Memory B cell (primary cell): Measurements from ENCODE around the gene CACNA1C.
"Not testable (repeated sequence)": the region's sequence is repeated elsewhere in the genome, so short reads cannot be mapped to it uniquely, and the experiment has no call there.

Experiments
- ATAC-seq: fragments of 150-1000 bp; cut with Tn5 transposase; 2 replicates; pipeline ENCODE4 v1.10.0; 2021; ENCODE audit warnings: low read depth, mild to moderate bottlenecking, moderate library complexity
- DNase-seq, 2 donors: peaks; one replicate each; pipeline ENCODE4 v3.0.0; 2022; ENCODE audit warnings: low spot score in 2 of 2
- H3K27ac Mint-ChIP-seq: one replicate; pipeline ENCODE4 v1.8.0; 2022; ENCODE audit warnings: mild to moderate bottlenecking, moderate library complexity, mixed read lengths
- H3K27me3 Mint-ChIP-seq: one replicate; pipeline ENCODE4 v1.8.0; 2022; ENCODE audit warnings: mixed read lengths
- H3K36me3 Mint-ChIP-seq: one replicate; pipeline ENCODE4 v1.8.0; 2022; ENCODE audit warnings: mild to moderate bottlenecking, mixed read lengths
- H3K4me1 Mint-ChIP-seq: one replicate; pipeline ENCODE4 v1.8.0; 2022; ENCODE audit warnings: mixed read lengths
- H3K4me3 Mint-ChIP-seq: one replicate; pipeline ENCODE4 v1.8.0; 2022; ENCODE audit warnings: mild to moderate bottlenecking, moderate library complexity, mixed read lengths
- H3K9me3 Mint-ChIP-seq: one replicate; pipeline ENCODE4 v1.8.0; 2022; ENCODE audit warnings: mixed read lengths

CACNA1C gene

DNA sequence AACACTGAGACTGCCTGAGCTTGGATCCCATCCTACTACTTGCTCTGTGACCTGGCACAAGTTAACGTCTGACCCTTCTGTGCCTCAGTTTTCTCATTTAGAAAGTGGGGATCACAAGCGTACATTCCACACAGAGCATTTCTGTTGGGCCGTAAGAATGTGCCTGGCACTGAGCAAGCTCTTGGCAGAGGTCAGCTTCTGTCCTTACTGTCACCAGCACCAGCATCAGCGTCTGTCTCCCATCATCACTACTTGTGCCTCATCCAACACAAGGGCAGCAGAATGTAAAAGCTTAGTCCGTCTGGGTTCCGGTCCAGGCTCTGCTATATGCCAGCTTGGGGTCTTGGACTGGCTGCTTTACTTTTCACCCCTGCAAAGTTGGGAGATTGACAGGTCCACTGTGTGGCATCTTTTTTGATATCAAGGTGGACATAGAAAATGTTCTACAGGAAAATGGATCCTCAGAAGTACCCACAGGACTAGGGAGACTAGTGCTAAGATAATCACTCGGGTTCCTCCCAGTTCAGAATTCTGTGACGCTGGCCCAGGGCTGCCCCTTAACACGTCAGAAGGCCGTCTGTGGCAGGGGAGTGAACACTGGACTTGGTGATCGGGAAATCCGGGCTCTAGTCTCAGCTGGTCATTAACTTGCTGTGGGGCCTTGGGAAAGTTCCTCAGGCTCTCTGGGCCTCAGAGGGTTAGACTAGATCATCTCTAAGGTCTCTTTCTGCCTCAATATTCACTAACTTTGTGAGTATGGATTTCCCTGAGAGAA is 65.9 kb downstream of the CACNA1C start:
- H3K4me3 Mint-ChIP-seq: no peak overlapping the region
- no peak overlapping the region for H3K27ac Mint-ChIP-seq

DNA sequence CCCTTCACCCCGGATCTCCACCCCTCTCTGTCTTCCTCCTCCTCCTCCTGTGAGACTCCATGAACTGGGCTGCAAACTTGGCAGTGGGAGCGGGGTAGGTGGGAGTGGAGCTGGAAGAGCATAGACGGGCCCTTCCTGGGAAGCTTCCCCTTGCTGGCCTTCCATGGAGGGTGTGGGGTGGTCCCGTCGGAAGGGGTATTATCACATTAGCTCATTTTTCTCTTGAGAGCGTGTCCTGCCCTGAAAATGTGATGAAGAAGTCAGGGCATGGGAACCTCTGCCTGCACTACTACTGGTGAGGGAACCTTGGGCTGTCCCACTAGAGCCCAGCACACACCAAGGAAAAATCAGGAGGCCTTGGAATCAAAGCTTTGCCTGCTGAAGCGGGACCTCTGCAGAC is 66.5 kb downstream of the CACNA1C start:
- Mint-ChIP-seq H3K27ac (no peak overlapping the region), H3K27me3 (peaks cover 6% of the 10 kb centered on the region), H3K36me3 (no peaks in the 10 kb centered on the region), H3K4me1 (no peaks in the 10 kb centered on the region), H3K9me3 (no peaks in the 10 kb centered on the region), H3K4me3 (no peak overlapping the region)
- ATAC-seq (no peak), DNase-seq (no peak)

More for the DNA sequence above, 65.9 kb downstream of the CACNA1C start:
- no peak for ATAC-seq
- H3K4me1 Mint-ChIP-seq: no peaks in the 10 kb centered on the region
- H3K9me3 Mint-ChIP-seq: no peaks in the 10 kb centered on the region
- peaks cover 6% of the 10 kb centered on the region for H3K27me3 Mint-ChIP-seq
- H3K36me3 Mint-ChIP-seq: no peaks in the 10 kb centered on the region
- DNase-seq: no peak

DNA sequence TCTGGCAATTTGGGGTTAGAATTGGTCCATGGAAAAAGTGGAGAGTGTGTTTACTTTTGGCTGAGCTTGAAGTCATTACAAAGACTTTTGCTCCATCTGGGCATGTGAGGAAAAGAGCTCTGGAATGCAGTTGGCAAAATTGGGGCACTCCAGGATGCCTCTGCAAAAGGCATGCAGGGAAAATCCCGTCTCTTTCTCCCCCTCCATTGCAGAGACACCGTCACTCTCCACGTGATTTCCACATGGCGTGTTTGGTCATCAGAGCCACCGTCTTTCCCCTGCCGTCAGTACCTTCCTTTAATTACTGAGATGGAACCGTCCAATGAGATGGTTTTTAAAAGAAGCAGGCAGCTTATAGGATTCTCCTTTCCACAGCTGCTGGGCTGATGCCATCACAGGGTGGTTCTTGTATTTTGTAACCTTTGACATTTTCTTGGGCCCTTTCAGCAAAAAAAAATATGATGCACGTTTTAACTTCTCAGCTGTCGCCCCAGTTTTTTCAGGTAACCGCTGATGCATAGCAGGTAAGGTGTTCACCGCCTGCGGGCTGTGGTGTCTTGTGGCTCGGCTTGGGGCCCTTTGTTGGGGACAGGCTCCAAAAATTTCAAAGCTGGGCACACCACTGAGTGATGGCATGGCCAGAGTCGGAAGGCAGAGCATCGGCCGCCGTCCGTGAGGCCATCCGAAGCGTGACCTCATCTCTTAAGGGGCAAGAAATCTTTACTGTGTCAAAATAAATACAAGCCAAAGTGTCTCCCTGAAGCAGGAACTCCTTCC is 68.4 kb downstream of the CACNA1C start:
- H3K27ac Mint-ChIP-seq: no peak overlapping the region
- DNase-seq (no peak), ATAC-seq (no peak)
- H3K36me3 Mint-ChIP-seq: no peaks in the 10 kb centered on the region
- no peak overlapping the region for H3K4me3 Mint-ChIP-seq
- H3K27me3 Mint-ChIP-seq: peaks cover 4% of the 10 kb centered on the region
- no peaks in the 10 kb centered on the region for H3K4me1 Mint-ChIP-seq
- H3K9me3 Mint-ChIP-seq: no peaks in the 10 kb centered on the region

DNA sequence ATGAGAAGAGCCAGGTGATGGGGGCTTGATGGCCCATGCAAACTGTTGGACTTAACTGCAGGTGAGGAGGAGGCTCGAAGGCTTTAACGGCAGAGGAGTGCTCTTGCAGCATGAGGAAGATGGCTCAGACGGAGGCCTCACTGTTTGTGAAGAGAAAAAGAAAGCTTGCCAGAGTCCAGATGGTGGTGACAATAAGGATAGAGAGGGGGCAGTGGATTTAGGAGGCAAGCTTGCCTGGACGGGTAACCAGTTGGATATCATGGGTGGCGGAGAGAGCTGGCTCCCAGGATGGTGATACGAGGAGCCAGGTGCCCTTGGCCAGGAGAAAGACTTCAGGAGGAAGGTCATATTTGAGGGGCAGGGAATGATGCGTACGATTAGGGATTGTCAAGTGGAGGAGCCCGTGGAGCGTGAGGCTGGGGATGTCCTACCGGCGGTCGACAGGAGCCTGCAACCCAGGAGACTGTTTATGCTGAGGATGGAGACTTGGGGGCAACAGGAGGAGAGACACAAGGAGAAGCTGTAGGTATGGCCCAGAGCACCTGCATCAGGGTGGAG is 71.8 kb downstream of the CACNA1C start:
- no peaks in the 10 kb centered on the region for H3K36me3 Mint-ChIP-seq
- ATAC-seq (no peak), DNase-seq (no peak)
- H3K27ac Mint-ChIP-seq: no peak overlapping the region
- peaks cover 7% of the 10 kb centered on the region for H3K27me3 Mint-ChIP-seq
- H3K4me1 Mint-ChIP-seq: no peaks in the 10 kb centered on the region
- no peak overlapping the region for H3K4me3 Mint-ChIP-seq
- H3K9me3 Mint-ChIP-seq: peaks cover 1% of the 10 kb centered on the region

DNA sequence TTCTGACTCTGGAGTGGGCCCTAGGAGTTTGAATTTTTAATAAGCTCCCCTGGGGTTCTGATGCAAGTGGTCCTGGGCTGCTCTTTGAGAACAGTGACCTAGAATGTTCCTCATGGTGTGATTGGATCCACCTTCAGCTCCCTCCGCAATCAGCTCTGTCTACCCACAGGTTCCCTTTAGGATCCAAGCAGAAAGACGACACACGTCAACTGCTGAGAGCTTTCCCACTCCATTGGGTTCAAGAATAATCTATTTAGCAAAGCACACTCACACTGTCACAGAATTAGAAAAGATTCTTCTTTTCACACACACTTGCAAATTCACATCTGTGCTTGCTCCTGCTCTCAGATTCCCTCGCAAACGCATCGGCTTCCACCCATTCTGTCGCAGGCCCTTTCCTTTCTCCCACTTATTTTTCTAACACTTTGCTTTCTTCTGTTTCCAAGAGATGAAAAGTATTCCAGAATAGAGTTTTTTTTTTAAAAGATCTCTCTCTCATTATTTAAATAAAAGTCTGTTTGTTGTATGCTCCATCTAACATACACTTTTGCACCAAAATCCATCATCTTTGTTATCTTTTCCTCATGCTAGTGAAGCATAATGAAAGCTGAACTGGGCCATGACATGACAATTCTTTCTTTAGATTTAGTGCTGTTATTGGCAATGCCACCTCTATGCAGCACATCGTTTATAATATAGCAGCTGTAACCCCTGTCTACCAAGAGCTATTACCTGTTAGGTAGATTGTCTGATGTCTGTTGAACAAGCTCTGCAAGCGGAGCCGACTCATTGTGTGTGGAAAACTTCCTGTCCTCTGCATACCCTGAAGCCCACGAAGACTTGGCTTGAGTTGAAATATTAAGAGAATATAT is 73.1 kb downstream of the CACNA1C start:
- H3K4me3 Mint-ChIP-seq: no peak overlapping the region
- no peaks in the 10 kb centered on the region for H3K36me3 Mint-ChIP-seq
- H3K27ac Mint-ChIP-seq: no peak overlapping the region
- H3K9me3 Mint-ChIP-seq: peaks cover 1% of the 10 kb centered on the region
- H3K27me3 Mint-ChIP-seq: peaks cover 3% of the 10 kb centered on the region
- ATAC-seq: no peak
- no peaks in the 10 kb centered on the region for H3K4me1 Mint-ChIP-seq
- no peak for DNase-seq

DNA sequence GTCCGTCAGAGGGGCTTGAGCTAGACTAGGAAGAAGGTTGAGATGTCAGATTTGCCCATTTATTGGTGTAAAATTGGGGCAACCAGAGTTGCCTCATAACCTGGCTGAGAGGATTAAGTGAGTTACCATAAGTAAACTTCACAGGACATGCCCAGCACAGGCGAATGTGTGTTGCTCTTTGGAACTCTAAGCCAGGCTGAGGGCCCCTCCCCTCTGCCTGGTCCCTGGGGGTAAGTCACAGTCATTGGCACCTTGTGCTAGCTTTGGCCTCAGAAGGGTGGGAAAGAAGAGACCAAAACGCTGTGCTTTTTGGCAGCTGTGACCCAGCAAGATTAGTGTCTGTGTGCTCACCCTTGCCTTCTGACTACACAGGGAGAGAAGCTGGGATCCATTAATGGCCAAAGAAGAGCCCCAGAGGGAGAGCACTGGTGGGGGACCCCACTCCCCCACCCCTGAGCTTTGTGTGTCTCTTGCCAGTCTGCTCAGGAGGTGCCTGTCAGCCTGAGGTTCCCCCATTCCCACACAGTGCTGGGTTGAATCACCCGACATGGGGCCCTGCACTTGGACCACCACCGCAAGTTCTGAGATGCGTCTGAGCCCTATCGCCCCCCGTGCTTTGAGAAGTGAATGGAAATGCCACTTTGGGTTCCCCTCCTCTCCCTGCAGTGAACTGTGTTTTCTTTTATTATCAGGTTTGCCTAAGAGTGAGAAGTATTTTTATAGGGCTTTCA is 74.1 kb downstream of the CACNA1C start:
- peaks cover 1% of the 10 kb centered on the region for H3K9me3 Mint-ChIP-seq
- H3K27ac Mint-ChIP-seq: no peak overlapping the region
- peaks cover 3% of the 10 kb centered on the region for H3K27me3 Mint-ChIP-seq
- no peaks in the 10 kb centered on the region for H3K36me3 Mint-ChIP-seq
- H3K4me1 Mint-ChIP-seq: no peaks in the 10 kb centered on the region
- no peak overlapping the region for H3K4me3 Mint-ChIP-seq
- no peak for DNase-seq
- no peak for ATAC-seq

DNA sequence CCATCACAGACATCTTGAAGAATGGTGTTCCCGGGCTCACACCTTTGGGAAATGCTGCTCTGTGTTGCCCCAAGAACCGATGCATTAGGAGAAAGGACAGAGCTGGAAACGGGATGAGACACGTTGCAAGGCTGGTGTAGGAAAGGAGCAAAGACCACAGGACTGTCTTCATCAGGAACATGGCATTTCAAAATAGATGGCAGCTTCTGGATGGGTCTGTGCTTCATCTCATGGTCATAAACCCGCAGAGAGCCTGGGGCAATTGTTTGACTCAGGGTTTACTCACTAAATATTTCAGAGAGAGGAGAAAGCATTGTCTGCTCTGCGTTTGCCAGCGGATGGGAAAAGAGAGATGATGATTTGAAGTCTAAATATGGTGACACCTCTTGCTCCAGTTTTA is 76.3 kb downstream of the CACNA1C start:
- Mint-ChIP-seq H3K4me3 (no peak overlapping the region), H3K4me1 (no peaks in the 10 kb centered on the region), H3K27ac (no peak overlapping the region), H3K27me3 (peaks cover 3% of the 10 kb centered on the region), H3K9me3 (peaks cover 1% of the 10 kb centered on the region), H3K36me3 (no peaks in the 10 kb centered on the region)
- ATAC-seq (no peak), DNase-seq (no peak)

DNA sequence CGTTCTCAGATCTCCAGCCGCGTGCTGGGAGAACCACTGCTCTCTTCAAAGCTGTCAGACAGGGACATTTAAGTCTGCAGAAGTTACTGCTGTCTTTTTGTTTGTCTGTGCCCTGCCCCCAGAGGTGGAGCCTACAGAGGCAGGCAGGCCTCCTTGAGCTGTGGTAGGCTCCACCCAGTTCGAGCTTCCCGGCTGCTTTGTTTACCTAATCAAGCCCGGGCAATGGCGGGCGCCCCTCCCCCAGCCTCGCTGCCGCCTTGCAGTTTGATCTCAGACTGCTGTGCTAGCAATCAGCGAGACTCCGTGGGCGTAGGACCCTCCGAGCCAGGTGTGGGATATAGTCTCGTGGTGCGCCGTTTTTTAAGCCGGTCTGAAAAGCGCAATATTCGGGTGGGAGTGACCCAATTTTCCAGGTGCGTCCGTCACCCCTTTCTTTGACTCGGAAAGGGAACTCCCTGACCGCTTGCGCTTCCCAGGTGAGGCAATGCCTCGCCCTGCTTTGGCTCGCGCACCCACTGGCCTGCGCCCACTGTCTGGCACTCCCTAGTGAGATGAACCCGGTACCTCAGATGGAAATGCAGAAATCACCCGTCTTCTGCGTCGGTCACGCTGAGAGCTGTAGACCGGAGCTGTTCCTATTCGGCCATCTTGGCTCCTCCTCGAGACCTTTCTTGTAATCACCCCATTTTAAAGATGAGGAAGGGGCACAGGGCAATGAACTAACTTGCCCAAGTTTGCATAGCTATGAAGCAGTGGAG is 83.1 kb downstream of the CACNA1C start:
- not testable (repeated sequence) for H3K36me3 Mint-ChIP-seq, H3K27ac Mint-ChIP-seq, DNase-seq, H3K4me1 Mint-ChIP-seq, H3K27me3 Mint-ChIP-seq, H3K4me3 Mint-ChIP-seq, ATAC-seq, H3K9me3 Mint-ChIP-seq

DNA sequence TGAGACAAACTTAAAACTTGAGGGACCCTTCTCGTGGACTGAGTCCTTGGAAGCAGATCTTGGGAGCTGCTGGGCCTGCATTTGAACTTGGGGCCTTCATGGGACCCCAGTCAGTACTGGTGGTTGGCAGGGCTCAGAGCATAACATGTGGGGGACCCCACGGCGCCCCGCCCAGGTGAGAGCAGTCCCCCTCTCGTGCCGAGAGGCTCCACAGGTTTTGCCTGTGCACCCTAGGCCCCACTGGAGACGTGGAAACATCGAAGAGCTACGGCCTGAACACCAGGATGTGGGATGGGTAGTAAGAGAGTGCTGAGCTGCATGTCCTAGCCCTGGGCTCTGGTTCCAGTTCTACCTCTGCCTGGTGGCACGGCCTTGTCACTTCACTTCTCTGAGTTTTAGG is 84.1 kb downstream of the CACNA1C start:
- Mint-ChIP-seq H3K27ac (no peak overlapping the region), H3K36me3 (peaks cover 1% of the 10 kb centered on the region), H3K27me3 (peaks cover 10% of the 10 kb centered on the region), H3K4me1 (no peaks in the 10 kb centered on the region), H3K4me3 (no peak overlapping the region), H3K9me3 (peaks cover 1% of the 10 kb centered on the region)
- DNase-seq: no peak
- ATAC-seq: no peak

DNA sequence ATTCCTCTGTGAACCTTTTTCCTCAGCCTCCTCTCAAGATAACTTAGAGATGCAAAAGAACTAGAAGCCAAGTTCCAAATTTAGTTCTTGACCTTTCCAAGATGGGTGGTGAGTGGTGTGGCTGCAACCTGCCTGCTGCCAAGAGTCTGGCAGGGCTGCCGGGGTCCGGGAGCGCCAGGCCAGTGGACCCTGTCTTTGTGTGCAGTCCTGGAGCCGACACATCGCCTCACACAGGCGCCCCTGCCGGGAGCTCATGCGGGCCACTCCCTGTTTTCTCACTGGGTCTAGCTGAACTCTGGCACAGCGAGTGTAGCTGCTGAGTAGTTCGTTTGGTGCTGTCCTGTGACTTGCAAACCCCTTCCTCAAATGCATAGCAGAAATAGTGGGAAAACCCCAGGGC is 84.9 kb downstream of the CACNA1C start:
- no peak overlapping the region for H3K4me3 Mint-ChIP-seq
- no peaks in the 10 kb centered on the region for H3K4me1 Mint-ChIP-seq
- H3K27ac Mint-ChIP-seq: no peak overlapping the region
- peaks cover 1% of the 10 kb centered on the region for H3K9me3 Mint-ChIP-seq
- ATAC-seq: no peak
- DNase-seq: no peak
- H3K27me3 Mint-ChIP-seq: peaks cover 10% of the 10 kb centered on the region
- H3K36me3 Mint-ChIP-seq: peaks cover 1% of the 10 kb centered on the region

DNA sequence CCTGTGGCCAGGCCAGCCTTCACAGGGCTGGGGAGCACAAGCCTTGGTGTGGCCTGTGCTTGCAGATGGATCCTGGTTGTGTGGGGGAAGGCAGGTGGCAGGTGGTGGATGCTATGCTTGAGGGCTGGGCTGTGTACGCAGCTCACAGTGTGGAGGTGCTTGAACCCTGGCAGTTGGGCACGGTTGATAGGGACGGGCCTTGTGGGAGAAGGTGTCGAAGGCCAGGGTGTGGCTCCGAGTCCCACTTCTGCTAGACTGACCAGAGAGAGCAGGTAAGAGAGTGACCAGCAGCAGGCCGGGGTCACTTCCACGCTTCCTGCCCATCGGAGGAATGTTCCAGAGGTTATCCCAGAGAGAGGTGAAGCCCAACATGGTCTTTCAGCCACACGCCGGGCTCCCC is 85.5 kb downstream of the CACNA1C start:
- no peak for ATAC-seq
- no peak overlapping the region for H3K27ac Mint-ChIP-seq

DNA sequence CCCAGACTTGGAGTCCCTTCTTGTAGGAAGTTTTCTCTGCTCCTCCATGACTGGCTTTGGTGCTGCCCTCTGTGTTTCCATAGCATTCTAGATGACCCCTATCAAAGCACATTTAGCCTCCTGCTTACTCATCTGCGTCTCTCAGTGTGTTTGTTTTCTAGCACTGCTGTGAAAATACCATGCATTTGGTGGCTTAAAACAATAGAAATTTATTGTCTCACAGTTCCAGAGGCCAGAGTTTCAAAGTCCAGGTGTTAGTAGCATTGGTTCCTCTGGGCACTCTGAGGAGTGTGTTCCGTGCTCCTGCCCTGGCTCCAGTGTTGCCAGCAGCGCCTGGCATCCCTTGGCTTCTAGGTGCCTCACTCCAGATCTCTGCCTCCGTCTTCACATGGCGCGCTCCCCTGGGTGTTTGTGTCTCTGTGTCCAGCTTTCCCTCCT is 86.1 kb downstream of the CACNA1C start:
- no peak for ATAC-seq
- no peaks in the 10 kb centered on the region for H3K4me1 Mint-ChIP-seq
- H3K4me3 Mint-ChIP-seq: no peak overlapping the region
- peaks cover 1% of the 10 kb centered on the region for H3K9me3 Mint-ChIP-seq
- peaks cover 1% of the 10 kb centered on the region for H3K36me3 Mint-ChIP-seq
- H3K27me3 Mint-ChIP-seq: peaks cover 12% of the 10 kb centered on the region
- H3K27ac Mint-ChIP-seq: no peak overlapping the region
- DNase-seq: no peak

More for the DNA sequence above, 85.5 kb downstream of the CACNA1C start:
- H3K36me3 Mint-ChIP-seq: peaks cover 1% of the 10 kb centered on the region
- no peak for DNase-seq
- peaks cover 10% of the 10 kb centered on the region for H3K27me3 Mint-ChIP-seq
- no peaks in the 10 kb centered on the region for H3K4me1 Mint-ChIP-seq
- H3K4me3 Mint-ChIP-seq: no peak overlapping the region
- peaks cover 1% of the 10 kb centered on the region for H3K9me3 Mint-ChIP-seq

DNA sequence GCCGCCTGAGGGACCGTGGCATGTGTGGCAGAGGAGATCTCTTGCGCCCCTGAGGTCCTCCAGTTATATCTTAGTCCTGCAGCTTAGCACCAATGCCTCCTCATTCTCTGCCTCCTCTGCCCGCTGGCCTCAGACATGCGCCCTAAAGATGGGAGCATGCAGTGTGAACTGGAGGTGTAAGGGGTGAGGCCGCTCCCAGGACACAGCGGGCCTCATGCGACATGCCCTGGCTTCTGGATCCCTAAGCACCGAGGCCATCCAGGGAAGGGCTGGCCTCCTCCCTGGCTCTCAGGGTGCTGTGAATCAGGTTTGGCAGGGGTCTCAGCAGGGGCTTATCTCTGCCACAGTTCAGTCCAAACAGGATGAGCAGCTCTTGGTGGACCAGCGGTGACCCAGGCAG is 86.9 kb downstream of the CACNA1C start:
- Mint-ChIP-seq H3K27ac (no peak overlapping the region), H3K4me3 (no peak overlapping the region), H3K36me3 (peaks cover 1% of the 10 kb centered on the region), H3K4me1 (no peaks in the 10 kb centered on the region), H3K27me3 (peaks cover 15% of the 10 kb centered on the region), H3K9me3 (peaks cover 1% of the 10 kb centered on the region)
- DNase-seq (no peak), ATAC-seq (no peak)
